GM12892 (cell line): ENCODE results near the gene NEUROD4.

Experiments used
- POLR2AphosphoS5 ChIP-seq: IDR thresholded peaks from 2 replicates; pipeline ENCODE4 v1.6.1; 2011; ENCODE audit warnings: low read depth, low read length, control low read depth
- TAF1 ChIP-seq: IDR thresholded peaks from 2 replicates; pipeline ENCODE4 v1.6.1; 2011; ENCODE audit warnings: low read depth, mild to moderate bottlenecking, control low read depth, low read length, borderline replicate concordance

- TF ChIP-seq POLR2AphosphoS5, result no peak
- TF ChIP-seq TAF1, result no peak
Observed at GRCh38 chr12:55008944-55009585, 10.7 kb upstream of the NEUROD4 start.
